ENCODE results near the gene GDF3.

GRCh38 chr12:7666595-7666994 lies 29.0 kb downstream of the GDF3 start:
- no peak for TF ChIP-seq CTCF (conservative IDR thresholded peaks at IDR 0.05; ENCODE audit: low read length)
- TF ChIP-seq EZH2phosphoT487 (IDR thresholded peaks at IDR 0.05; ENCODE audit: borderline replicate concordance): no peak
